Measurements from ENCODE around the gene POU2F2.

GRCh38 chr19:42060117-42060516, 72.1 kb downstream of the POU2F2 start:
- no peak for TF ChIP-seq ZBTB33 (IDR thresholded peaks at IDR 0.05; ENCODE audit: borderline replicate concordance, low read depth)
- no peak for TF ChIP-seq USF1 (IDR thresholded peaks at IDR 0.05; ENCODE audit: borderline replicate concordance, low read depth)
- TF ChIP-seq CTCF (IDR thresholded peaks at IDR 0.05), result no peak
- TF ChIP-seq SMC3 (IDR thresholded peaks at IDR 0.05; ENCODE audit: low read depth, low read length), result no peak
- TF ChIP-seq SIN3A (IDR thresholded peaks at IDR 0.05; ENCODE audit: borderline replicate concordance, low read depth, low read length), result no peak

Measured in SK-N-SH (cell line).